ENCODE data around the gene VASH2.
"Not testable (repeated sequence)": the region's sequence is repeated elsewhere in the genome, so short reads cannot be mapped to it uniquely, and the experiment has no call there.

VASH2 gene

GRCh38 chr1:212955961-212956620, 5.8 kb downstream of the VASH2 start:
- Histone ChIP-seq H3K9me3 (ENCODE audit: control insufficient read depth, insufficient read depth, low read length) (no peaks in the 10 kb centered on the region), H3K9ac (ENCODE audit: low read depth, low read length) (no peak overlapping the region), H3K4me1 (ENCODE audit: insufficient read depth, low read length) (peaks cover 24% of the 10 kb centered on the region), H3K36me3 (ENCODE audit: insufficient read depth, low read length) (peaks cover 75% of the 10 kb centered on the region)

GRCh38 chr1:212957546-212957945, 7.2 kb downstream of the VASH2 start:
- H3K9me3 ChIP-seq (ENCODE audit: control insufficient read depth, insufficient read depth, low read length) = no peaks in the 10 kb centered on the region
- H3K9ac ChIP-seq (ENCODE audit: low read depth, low read length) = no peak overlapping the region
- H3K4me1 ChIP-seq (ENCODE audit: insufficient read depth, low read length) = peaks cover 20% of the 10 kb centered on the region
- H3K36me3 ChIP-seq (ENCODE audit: insufficient read depth, low read length) = peaks cover 80% of the 10 kb centered on the region

GRCh38 chr1:212958175-212958574, 7.8 kb downstream of the VASH2 start:
- Histone ChIP-seq H3K36me3 (ENCODE audit: insufficient read depth, low read length) (peaks cover 80% of the 10 kb centered on the region), H3K9me3 (ENCODE audit: control insufficient read depth, insufficient read depth, low read length) (no peaks in the 10 kb centered on the region), H3K4me1 (ENCODE audit: insufficient read depth, low read length) (peaks cover 13% of the 10 kb centered on the region; the same call in 1 of the 2 replicates), H3K9ac (ENCODE audit: low read depth, low read length) (no peak overlapping the region)

- Histone ChIP-seq H3K9me3 (ENCODE audit: control insufficient read depth, insufficient read depth, low read length) (no peaks in the 10 kb centered on the region), H3K4me1 (ENCODE audit: insufficient read depth, low read length) (peaks cover 8% of the 10 kb centered on the region; the same call in 1 of the 2 replicates), H3K36me3 (ENCODE audit: insufficient read depth, low read length) (peaks cover 83% of the 10 kb centered on the region), H3K9ac (ENCODE audit: low read depth, low read length) (no peak overlapping the region)
These were observed 9.2 kb downstream of the VASH2 start for GRCh38 chr1:212959266-212960220.

- Histone ChIP-seq H3K9ac (ENCODE audit: low read depth, low read length) (no peak overlapping the region), H3K4me1 (ENCODE audit: insufficient read depth, low read length) (peaks cover 3% of the 10 kb centered on the region; the same call in 1 of the 2 replicates), H3K9me3 (ENCODE audit: control insufficient read depth, insufficient read depth, low read length) (no peaks in the 10 kb centered on the region), H3K36me3 (ENCODE audit: insufficient read depth, low read length) (peaks cover 79% of the 10 kb centered on the region)
These were observed 10.6 kb downstream of the VASH2 start for GRCh38 chr1:212960932-212961331.

GRCh38 chr1:212962509-212962908, 12.2 kb downstream of the VASH2 start:
- Histone ChIP-seq H3K9ac (ENCODE audit: low read depth, low read length) (no peak overlapping the region), H3K4me1 (ENCODE audit: insufficient read depth, low read length) (peaks cover 3% of the 10 kb centered on the region), H3K36me3 (ENCODE audit: insufficient read depth, low read length) (peaks cover 73% of the 10 kb centered on the region), H3K9me3 (ENCODE audit: control insufficient read depth, insufficient read depth, low read length) (no peaks in the 10 kb centered on the region)

GRCh38 chr1:212964102-212964501, 13.8 kb downstream of the VASH2 start:
- Histone ChIP-seq H3K4me1 (ENCODE audit: insufficient read depth, low read length) (peaks cover 11% of the 10 kb centered on the region), H3K36me3 (ENCODE audit: insufficient read depth, low read length) (peaks cover 73% of the 10 kb centered on the region), H3K9me3 (ENCODE audit: control insufficient read depth, insufficient read depth, low read length) (no peaks in the 10 kb centered on the region), H3K9ac (ENCODE audit: low read depth, low read length) (no peak overlapping the region)

GRCh38 chr1:212964993-212965392, 14.7 kb downstream of the VASH2 start:
- peaks cover 11% of the 10 kb centered on the region for H3K4me1 ChIP-seq (ENCODE audit: insufficient read depth, low read length)
- not testable (repeated sequence) for H3K9ac ChIP-seq (ENCODE audit: low read depth, low read length); H3K9me3 ChIP-seq (ENCODE audit: control insufficient read depth, insufficient read depth, low read length)
- peaks cover 71% of the 10 kb centered on the region for H3K36me3 ChIP-seq (ENCODE audit: insufficient read depth, low read length)

- Histone ChIP-seq H3K9ac (ENCODE audit: low read depth, low read length) (no peak overlapping the region), H3K9me3 (ENCODE audit: control insufficient read depth, insufficient read depth, low read length) (no peaks in the 10 kb centered on the region), H3K4me1 (ENCODE audit: insufficient read depth, low read length) (peaks cover 11% of the 10 kb centered on the region), H3K36me3 (ENCODE audit: insufficient read depth, low read length) (peaks cover 68% of the 10 kb centered on the region)
These were observed 16.3 kb downstream of the VASH2 start for GRCh38 chr1:212966616-212967015.

GRCh38 chr1:212967801-212968200, 17.5 kb downstream of the VASH2 start:
- Histone ChIP-seq H3K9ac (ENCODE audit: low read depth, low read length) (no peak overlapping the region), H3K9me3 (ENCODE audit: control insufficient read depth, insufficient read depth, low read length) (no peaks in the 10 kb centered on the region), H3K4me1 (ENCODE audit: insufficient read depth, low read length) (peaks cover 11% of the 10 kb centered on the region), H3K36me3 (ENCODE audit: insufficient read depth, low read length) (peaks cover 68% of the 10 kb centered on the region)

GRCh38 chr1:212968368-212968863, 18.1 kb downstream of the VASH2 start:
- Histone ChIP-seq H3K9ac (ENCODE audit: low read depth, low read length) (no peak overlapping the region), H3K4me1 (ENCODE audit: insufficient read depth, low read length) (peaks cover 11% of the 10 kb centered on the region)

GRCh38 chr1:212970085-212970484, 19.7 kb downstream of the VASH2 start:
- H3K4me1 ChIP-seq (ENCODE audit: insufficient read depth, low read length) = peaks cover 11% of the 10 kb centered on the region
- no peak overlapping the region for H3K9ac ChIP-seq (ENCODE audit: low read depth, low read length)
- no peaks in the 10 kb centered on the region for H3K9me3 ChIP-seq (ENCODE audit: control insufficient read depth, insufficient read depth, low read length)
- peaks cover 74% of the 10 kb centered on the region for H3K36me3 ChIP-seq (ENCODE audit: insufficient read depth, low read length)

More at GRCh38 chr1:212968368-212968863, 18.1 kb downstream of the VASH2 start:
- H3K36me3 ChIP-seq (ENCODE audit: insufficient read depth, low read length) = peaks cover 67% of the 10 kb centered on the region
- no peaks in the 10 kb centered on the region for H3K9me3 ChIP-seq (ENCODE audit: control insufficient read depth, insufficient read depth, low read length)

GRCh38 chr1:212971312-212971711, 21.0 kb downstream of the VASH2 start:
- Histone ChIP-seq H3K9ac (ENCODE audit: low read depth, low read length) (no peak overlapping the region), H3K4me1 (ENCODE audit: insufficient read depth, low read length) (peaks cover 11% of the 10 kb centered on the region), H3K36me3 (ENCODE audit: insufficient read depth, low read length) (peaks cover 68% of the 10 kb centered on the region), H3K9me3 (ENCODE audit: control insufficient read depth, insufficient read depth, low read length) (no peaks in the 10 kb centered on the region)

- Histone ChIP-seq H3K36me3 (ENCODE audit: insufficient read depth, low read length) (peaks cover 68% of the 10 kb centered on the region), H3K4me1 (ENCODE audit: insufficient read depth, low read length) (peaks cover under 1% of the 10 kb centered on the region; the same call in 1 of the 2 replicates), H3K9ac (ENCODE audit: low read depth, low read length) (no peak overlapping the region), H3K9me3 (ENCODE audit: control insufficient read depth, insufficient read depth, low read length) (no peaks in the 10 kb centered on the region)
These were observed 23.1 kb downstream of the VASH2 start for GRCh38 chr1:212973426-212973825.

Data from ES-I3 (cell line).